Activated effector memory CD4-positive, alpha-beta T cell treated with anti-CD3 and anti-CD28 coated beads, Interleukin-2, amount 50 U/mL, for 16 hours (primary cell): Measurements from ENCODE around the gene ZNF398.

ENCODE experiments used
- DNase-seq: peaks from one replicate; pipeline ENCODE4 v3.0.0-alpha.2; 2020

ZNF398 gene

DNA sequence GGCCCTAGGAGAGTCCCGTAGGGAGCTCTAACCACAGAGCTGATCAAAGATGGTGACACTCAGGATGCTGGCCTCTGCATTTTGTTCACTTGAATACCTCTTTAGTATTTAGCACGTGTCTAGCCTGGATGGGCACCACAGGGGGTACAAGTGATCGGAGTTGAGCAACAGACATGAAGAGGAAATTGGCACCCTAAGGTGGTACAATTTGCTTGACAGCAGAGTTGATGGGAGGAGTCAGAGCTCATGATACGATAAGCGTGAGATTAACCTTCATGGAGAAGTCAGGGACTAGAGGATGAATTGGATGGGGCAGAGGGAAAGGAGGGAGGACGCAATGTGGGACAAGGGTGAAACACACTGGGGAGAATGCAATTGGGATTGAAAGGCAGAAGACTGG lies 82.3 kb downstream of the ZNF398 start:
- DNase-seq = no peak

GRCh38 chr7:149232362-149232761 lies 85.1 kb downstream of the ZNF398 start:
- no peak for DNase-seq
